ENCODE measurements around the gene PPP2R3B.

DNA sequence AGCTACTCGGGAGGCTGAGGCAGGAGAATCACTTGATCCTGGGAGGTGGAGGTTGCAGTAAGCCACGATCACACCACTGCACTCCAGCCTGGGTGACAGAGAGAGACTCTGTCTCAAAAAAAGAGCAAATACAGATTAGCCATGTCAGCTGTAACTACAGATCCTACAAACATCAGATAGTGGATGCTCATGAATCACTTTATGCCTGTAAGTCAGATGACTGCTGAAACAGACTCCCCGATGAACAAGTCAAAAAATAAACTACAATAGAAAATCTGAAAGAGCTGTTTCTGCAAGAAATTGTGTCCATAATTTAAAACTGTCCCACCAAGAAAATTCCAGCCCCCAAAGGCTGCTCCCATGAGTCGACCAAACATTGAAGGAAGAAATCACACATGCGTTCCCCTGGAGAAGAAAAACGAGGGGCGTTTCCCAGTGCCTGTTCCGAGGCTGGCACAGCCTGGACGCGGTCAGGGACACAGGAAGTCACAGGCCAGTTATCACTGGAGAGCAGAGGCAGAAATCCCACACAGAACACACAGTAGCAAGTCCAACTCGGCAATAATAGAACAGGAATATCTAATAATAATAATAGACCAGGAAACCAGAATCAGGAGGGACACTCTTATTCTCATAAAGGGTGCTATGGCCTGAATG, 38.1 kb downstream of the PPP2R3B start:
- TF ChIP-seq YY1 (tag by site-specific recombination; IDR thresholded peaks at IDR 0.05), result no peak
- TF ChIP-seq, protein P1, sequence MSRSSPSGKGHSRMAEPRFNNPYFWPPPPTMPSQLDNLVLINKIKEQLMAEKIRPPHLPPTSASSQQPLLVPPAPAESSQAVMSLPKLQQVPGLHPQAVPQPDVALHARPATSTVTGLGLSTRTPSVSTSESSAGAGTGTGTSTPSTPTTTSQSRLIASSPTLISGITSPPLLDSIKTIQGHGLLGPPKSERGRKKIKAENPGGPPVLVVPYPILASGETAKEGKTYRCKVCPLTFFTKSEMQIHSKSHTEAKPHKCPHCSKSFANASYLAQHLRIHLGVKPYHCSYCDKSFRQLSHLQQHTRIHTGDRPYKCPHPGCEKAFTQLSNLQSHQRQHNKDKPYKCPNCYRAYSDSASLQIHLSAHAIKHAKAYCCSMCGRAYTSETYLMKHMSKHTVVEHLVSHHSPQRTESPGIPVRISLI (tag by site-specific recombination; IDR thresholded peaks at IDR 0.05), result no peak
- no peak for TF ChIP-seq ZNF792 (tag by site-specific recombination; IDR thresholded peaks at IDR 0.05)
- no peak for TF ChIP-seq ZEB2 (tag by site-specific recombination; IDR thresholded peaks at IDR 0.05)
- TF ChIP-seq ZFP41 (tag by site-specific recombination; IDR thresholded peaks at IDR 0.05; ENCODE audit: borderline replicate concordance), result no peak
- TF ChIP-seq CTCF (tag by site-specific recombination; IDR thresholded peaks at IDR 0.05), result no peak
- TF ChIP-seq ZNF768 (tag by site-specific recombination; IDR thresholded peaks at IDR 0.05), result no peak
- no peak for TF ChIP-seq PRDM1 (tag by site-specific recombination; IDR thresholded peaks at IDR 0.05)
- no peak for TF ChIP-seq ZNF121 (tag by site-specific recombination; IDR thresholded peaks at IDR 0.05)
- TF ChIP-seq SALL2 (tag by site-specific recombination; IDR thresholded peaks at IDR 0.05; ENCODE audit: borderline replicate concordance), result no peak
- TF ChIP-seq ZNF544 (tag by site-specific recombination; IDR thresholded peaks at IDR 0.05), result no peak
- TF ChIP-seq ZNF558 (tag by site-specific recombination; IDR thresholded peaks at IDR 0.05), result no peak
